K562 (cell line): ENCODE measurements around the gene SLC6A16. TPM values are rescaled to one million over a fixed set of nuclear protein-coding genes. Genes with fewer than 3 reads are reported as not detected.

ENCODE experiments used
- DDX20 ChIP-seq: fragments of 450-650 bp; IDR thresholded peaks from 2 replicates; pipeline ENCODE4 v1.6.1; 2016; ENCODE audit warnings: missing genetic modification characterization, low read depth, mild to moderate bottlenecking, missing compliant biosample characterization, moderate library complexity
- ETV5 ChIP-seq: sonication (generic); formaldehyde crosslinking; IDR thresholded peaks from 2 replicates; pipeline ENCODE4 v1.4.0; 2020; ENCODE audit warnings: low read depth, mild to moderate bottlenecking, missing genetic modification reagents
- GTF2F1 ChIP-seq: IDR thresholded peaks from 2 replicates; pipeline ENCODE4 v1.6.1; 2011; ENCODE audit warnings: low read depth, low read length, improper control_type of control experiment
- KAT8 ChIP-seq: fragments of 450-650 bp; IDR thresholded peaks from 2 replicates; pipeline ENCODE4 v1.6.1; 2016; ENCODE audit warnings: low read depth, mild to moderate bottlenecking
- PHF8 ChIP-seq: fragments of 200-600 bp; sonication (generic); IDR thresholded peaks from 2 replicates; pipeline ENCODE4 v1.6.1; 2012; ENCODE audit warnings: mixed run types, mild to moderate bottlenecking, inconsistent platforms, low read length, moderate library complexity, borderline replicate concordance
- PTBP1 ChIP-seq: fragments of 200-400 bp; formaldehyde crosslinking; IDR thresholded peaks from 2 replicates; pipeline ENCODE4 v1.6.1; 2017; ENCODE audit warnings: low read depth, low read length
- SMARCC2 ChIP-seq: fragments of 450-650 bp; IDR thresholded peaks from 2 replicates; pipeline ENCODE4 v1.6.1; 2017; ENCODE audit warnings: antibody characterized with exemption, moderate library complexity, mild to moderate bottlenecking, low read depth
- TOE1 ChIP-seq, 2 experiments: fragments of 450-650 bp in 1 of 2; sonication (generic) in 1 of 2; formaldehyde crosslinking in 1 of 2; IDR thresholded peaks; 2 replicates each; pipeline versions ENCODE4 v1.7.1 to v1.8.0; 2016 to 2022; ENCODE audit warnings: borderline replicate concordance in 2 of 2, mild to moderate bottlenecking in 2 of 2, antibody characterized with exemption in 1 of 2, inconsistent platforms in 1 of 2, low read depth in 1 of 2, missing genetic modification reagents in 1 of 2, moderate library complexity in 1 of 2
- polyA plus RNA-seq, 8 experiments: library from polyadenylated mRNA; depleted of rRNA in 4 of 8; stranded (reverse) in 5 of 8; unstranded in 3 of 8; fragments of >200 nt; fragmentation: Nextera tagmentation in 2 of 8; fragmentation: Illumina TruSeq in 1 of 8; extraction: Ambion mirVana in 2 of 8; extraction: Trizol in 1 of 8; gene quantifications; 2 replicates each; pipeline versions ENCODE4 v1.2.1 to v1.2.3, GENCODE V29; 2011 to 2014; ENCODE audit warnings: inconsistent platforms in 1 of 8, missing spikeins in 1 of 8
- total RNA-seq, 7 experiments: library from RNA; depleted of rRNA in 6 of 7; stranded (reverse); fragments of >200 nt in 6 of 7; fragmentation: Illumina TruSeq in 2 of 7; extraction: Trizol in 2 of 7; gene quantifications; 2 replicates each; pipeline versions ENCODE4 v1.2.1 to v1.2.3, GENCODE V29; 2011 to 2021; ENCODE audit warnings: low replicate concordance in 1 of 7
- TF ChIP-seq, protein P1 (sequence below): fragments of 250-450 bp; sonication (Bioruptor Pico); IDR thresholded peaks from 2 replicates; pipeline ENCODE4 v1.8.0; 2022; ENCODE audit warnings: moderate library complexity, mild to moderate bottlenecking, inconsistent platforms
- TF ChIP-seq, protein P2 (sequence below): sonication (generic); formaldehyde crosslinking; IDR thresholded peaks from 2 replicates; pipeline ENCODE4 v1.8.1; 2023; ENCODE audit warnings: missing genetic modification reagents, mild to moderate bottlenecking, borderline replicate concordance
- TF ChIP-seq, protein P3 (sequence below): sonication (generic); formaldehyde crosslinking; IDR thresholded peaks from 2 replicates; pipeline ENCODE4 v1.8.0; 2023; ENCODE audit warnings: missing genetic modification reagents, mild to moderate bottlenecking, borderline replicate concordance
- TF ChIP-seq, protein P4 (sequence below), 2 experiments: fragments of 450-650 bp in 1 of 2; sonication (generic) in 1 of 2; formaldehyde crosslinking; conservative IDR thresholded peaks; 2 replicates each; pipeline versions ENCODE4 v1.4.0 to v1.8.1; 2020 to 2022; ENCODE audit warnings: mild to moderate bottlenecking in 1 of 2, missing genetic modification reagents in 1 of 2

The SLC6A16 gene
- total and polyA plus RNA-seq, 9 of the 15 experiments (the other 6 are each of a cell fraction or from before 2014, with no cell fraction given) = 0.05 to 0.95 (median 0.36) TPM

DNA sequence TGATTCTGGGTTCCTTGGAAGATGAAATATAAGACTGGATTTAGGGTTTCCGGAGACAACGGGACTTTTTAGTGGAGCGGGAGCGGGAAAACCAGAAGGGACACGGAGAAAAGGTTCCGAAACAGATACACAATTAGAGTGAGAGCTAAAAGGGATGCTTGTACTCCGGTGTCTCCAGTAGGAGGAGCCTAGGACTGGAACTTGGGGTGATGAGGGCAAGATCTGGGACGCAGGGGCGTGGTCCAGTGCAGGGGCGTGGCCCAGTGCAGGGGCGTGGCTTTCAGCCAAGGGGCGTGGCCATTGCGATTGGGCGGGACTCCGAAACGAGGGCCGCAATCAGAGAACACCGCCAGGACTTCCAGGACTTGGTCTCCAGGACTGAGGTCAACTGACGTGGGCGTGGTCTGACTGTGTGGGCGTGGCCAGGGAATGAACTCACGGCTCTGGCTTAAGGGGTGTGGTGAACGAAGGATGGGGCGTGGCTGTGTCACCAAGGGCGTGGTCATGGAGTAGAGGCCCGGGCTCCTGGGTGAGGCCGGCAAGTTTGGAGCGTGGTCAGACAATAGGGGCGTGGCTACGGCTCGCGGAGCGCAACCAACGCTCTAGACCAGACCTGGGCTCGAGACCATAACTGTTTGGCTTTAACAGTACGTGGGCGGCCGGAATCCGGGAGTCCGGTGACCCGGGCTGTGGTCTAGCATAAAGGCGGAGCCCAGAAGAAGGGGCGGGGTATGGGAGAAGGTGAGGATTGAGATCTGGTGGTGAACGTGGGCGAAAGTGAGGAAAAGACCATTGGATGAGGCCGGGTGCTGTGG is 38.5 kb upstream of the SLC6A16 start, which contains the start of gene DKKL1 (continued):
- TF ChIP-seq, protein P1, sequence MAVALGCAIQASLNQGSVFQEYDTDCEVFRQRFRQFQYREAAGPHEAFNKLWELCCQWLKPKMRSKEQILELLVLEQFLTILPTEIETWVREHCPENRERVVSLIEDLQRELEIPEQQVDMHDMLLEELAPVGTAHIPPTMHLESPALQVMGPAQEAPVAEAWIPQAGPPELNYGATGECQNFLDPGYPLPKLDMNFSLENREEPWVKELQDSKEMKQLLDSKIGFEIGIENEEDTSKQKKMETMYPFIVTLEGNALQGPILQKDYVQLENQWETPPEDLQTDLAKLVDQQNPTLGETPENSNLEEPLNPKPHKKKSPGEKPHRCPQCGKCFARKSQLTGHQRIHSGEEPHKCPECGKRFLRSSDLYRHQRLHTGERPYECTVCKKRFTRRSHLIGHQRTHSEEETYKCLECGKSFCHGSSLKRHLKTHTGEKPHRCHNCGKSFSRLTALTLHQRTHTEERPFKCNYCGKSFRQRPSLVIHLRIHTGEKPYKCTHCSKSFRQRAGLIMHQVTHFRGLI (CRISPR knock-in tag) = no peak
- TF ChIP-seq, protein P2, sequence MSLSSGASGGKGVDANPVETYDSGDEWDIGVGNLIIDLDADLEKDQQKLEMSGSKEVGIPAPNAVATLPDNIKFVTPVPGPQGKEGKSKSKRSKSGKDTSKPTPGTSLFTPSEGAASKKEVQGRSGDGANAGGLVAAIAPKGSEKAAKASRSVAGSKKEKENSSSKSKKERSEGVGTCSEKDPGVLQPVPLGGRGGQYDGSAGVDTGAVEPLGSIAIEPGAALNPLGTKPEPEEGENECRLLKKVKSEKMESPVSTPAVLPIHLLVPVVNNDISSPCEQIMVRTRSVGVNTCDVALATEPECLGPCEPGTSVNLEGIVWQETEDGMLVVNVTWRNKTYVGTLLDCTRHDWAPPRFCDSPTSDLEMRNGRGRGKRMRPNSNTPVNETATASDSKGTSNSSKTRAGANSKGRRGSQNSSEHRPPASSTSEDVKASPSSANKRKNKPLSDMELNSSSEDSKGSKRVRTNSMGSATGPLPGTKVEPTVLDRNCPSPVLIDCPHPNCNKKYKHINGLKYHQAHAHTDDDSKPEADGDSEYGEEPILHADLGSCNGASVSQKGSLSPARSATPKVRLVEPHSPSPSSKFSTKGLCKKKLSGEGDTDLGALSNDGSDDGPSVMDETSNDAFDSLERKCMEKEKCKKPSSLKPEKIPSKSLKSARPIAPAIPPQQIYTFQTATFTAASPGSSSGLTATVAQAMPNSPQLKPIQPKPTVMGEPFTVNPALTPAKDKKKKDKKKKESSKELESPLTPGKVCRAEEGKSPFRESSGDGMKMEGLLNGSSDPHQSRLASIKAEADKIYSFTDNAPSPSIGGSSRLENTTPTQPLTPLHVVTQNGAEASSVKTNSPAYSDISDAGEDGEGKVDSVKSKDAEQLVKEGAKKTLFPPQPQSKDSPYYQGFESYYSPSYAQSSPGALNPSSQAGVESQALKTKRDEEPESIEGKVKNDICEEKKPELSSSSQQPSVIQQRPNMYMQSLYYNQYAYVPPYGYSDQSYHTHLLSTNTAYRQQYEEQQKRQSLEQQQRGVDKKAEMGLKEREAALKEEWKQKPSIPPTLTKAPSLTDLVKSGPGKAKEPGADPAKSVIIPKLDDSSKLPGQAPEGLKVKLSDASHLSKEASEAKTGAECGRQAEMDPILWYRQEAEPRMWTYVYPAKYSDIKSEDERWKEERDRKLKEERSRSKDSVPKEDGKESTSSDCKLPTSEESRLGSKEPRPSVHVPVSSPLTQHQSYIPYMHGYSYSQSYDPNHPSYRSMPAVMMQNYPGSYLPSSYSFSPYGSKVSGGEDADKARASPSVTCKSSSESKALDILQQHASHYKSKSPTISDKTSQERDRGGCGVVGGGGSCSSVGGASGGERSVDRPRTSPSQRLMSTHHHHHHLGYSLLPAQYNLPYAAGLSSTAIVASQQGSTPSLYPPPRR (CRISPR knock-in tag) = no peak
- no peak for TF ChIP-seq PHF8
- TF ChIP-seq GTF2F1 = peak; percentile 33; the same call in 1 of the 2 replicates
- TF ChIP-seq, protein P3, sequence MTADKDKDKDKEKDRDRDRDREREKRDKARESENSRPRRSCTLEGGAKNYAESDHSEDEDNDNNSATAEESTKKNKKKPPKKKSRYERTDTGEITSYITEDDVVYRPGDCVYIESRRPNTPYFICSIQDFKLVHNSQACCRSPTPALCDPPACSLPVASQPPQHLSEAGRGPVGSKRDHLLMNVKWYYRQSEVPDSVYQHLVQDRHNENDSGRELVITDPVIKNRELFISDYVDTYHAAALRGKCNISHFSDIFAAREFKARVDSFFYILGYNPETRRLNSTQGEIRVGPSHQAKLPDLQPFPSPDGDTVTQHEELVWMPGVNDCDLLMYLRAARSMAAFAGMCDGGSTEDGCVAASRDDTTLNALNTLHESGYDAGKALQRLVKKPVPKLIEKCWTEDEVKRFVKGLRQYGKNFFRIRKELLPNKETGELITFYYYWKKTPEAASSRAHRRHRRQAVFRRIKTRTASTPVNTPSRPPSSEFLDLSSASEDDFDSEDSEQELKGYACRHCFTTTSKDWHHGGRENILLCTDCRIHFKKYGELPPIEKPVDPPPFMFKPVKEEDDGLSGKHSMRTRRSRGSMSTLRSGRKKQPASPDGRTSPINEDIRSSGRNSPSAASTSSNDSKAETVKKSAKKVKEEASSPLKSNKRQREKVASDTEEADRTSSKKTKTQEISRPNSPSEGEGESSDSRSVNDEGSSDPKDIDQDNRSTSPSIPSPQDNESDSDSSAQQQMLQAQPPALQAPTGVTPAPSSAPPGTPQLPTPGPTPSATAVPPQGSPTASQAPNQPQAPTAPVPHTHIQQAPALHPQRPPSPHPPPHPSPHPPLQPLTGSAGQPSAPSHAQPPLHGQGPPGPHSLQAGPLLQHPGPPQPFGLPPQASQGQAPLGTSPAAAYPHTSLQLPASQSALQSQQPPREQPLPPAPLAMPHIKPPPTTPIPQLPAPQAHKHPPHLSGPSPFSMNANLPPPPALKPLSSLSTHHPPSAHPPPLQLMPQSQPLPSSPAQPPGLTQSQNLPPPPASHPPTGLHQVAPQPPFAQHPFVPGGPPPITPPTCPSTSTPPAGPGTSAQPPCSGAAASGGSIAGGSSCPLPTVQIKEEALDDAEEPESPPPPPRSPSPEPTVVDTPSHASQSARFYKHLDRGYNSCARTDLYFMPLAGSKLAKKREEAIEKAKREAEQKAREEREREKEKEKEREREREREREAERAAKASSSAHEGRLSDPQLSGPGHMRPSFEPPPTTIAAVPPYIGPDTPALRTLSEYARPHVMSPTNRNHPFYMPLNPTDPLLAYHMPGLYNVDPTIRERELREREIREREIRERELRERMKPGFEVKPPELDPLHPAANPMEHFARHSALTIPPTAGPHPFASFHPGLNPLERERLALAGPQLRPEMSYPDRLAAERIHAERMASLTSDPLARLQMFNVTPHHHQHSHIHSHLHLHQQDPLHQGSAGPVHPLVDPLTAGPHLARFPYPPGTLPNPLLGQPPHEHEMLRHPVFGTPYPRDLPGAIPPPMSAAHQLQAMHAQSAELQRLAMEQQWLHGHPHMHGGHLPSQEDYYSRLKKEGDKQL = no peak
- TF ChIP-seq SMARCC2 = no peak
- TF ChIP-seq DDX20 = no peak
- TF ChIP-seq, protein P4, sequence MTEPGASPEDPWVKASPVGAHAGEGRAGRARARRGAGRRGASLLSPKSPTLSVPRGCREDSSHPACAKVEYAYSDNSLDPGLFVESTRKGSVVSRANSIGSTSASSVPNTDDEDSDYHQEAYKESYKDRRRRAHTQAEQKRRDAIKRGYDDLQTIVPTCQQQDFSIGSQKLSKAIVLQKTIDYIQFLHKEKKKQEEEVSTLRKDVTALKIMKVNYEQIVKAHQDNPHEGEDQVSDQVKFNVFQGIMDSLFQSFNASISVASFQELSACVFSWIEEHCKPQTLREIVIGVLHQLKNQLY (CRISPR knock-in tag; conservative IDR thresholded peaks at IDR 0.05) = no peak
- TF ChIP-seq ETV5 (CRISPR knock-in tag) = peak; percentile 70; the same call in 1 of the 2 replicates
- peak; percentile 70; the same call in 1 of the 2 replicates for TF ChIP-seq TOE1 (IDR thresholded peaks at IDR 0.05; ENCODE audit: borderline replicate concordance)
- no peak for TF ChIP-seq TOE1 (CRISPR knock-in tag; IDR thresholded peaks at IDR 0.05; ENCODE audit: borderline replicate concordance, low read depth)
- TF ChIP-seq PTBP1 = no peak
- no peak for TF ChIP-seq KAT8
